ENCODE data around the gene FILIP1L.

GRCh38 chr3:99990179-99990578 lies 124.1 kb downstream of the FILIP1L start:
- no peak for TF ChIP-seq CTCF (IDR thresholded peaks at IDR 0.05; ENCODE audit: borderline replicate concordance, extremely low read depth, low read length, poor library complexity, severe bottlenecking)
- no peak for TF ChIP-seq EZH2 (IDR thresholded peaks at IDR 0.05; ENCODE audit: borderline replicate concordance, low read depth, low read length, severe bottlenecking)
